Measurements from ENCODE around the gene TMEM98. TPM values are rescaled to one million over a fixed set of nuclear protein-coding genes. Genes with fewer than 3 reads are reported as not detected.

TMEM98 gene
- polyA plus RNA-seq, 3 donors = not detected

DNA sequence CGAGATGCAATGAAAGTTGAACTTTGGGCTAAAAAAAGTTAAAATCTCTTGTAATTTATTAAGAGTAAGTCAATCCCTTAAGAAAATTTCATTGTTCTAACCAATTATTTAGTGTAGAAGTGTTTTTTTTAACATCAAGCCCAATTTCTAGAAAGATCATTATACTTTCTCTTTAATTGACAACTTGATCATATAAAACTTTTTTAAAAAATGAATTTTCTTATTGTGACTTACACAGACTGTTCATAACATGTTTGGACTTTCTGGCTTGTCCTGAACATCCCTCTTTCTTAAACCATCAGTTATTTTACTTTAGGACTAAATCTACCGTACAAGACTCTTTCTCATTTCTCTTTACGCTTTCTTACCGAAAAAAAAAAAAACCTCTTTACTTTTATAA is 26.2 kb upstream of the TMEM98 start:
- Histone ChIP-seq H2AFZ (ENCODE audit: insufficient read depth, low read depth, low read length, poor library complexity, severe bottlenecking) (no peak overlapping the region), H4K20me1 (ENCODE audit: insufficient read depth, low read length) (no peaks in the 10 kb centered on the region), H3K4me2 (replicated peaks; ENCODE audit: extremely low read depth, low read length, poor library complexity, severe bottlenecking) (no peak overlapping the region), H3K27ac (ENCODE audit: low read depth in 1 of 2, low read length in 2 of 2) (no peak overlapping the region), H3K79me2 (ENCODE audit: insufficient read depth, low read length) (no peaks in the 10 kb centered on the region), H3K4me1 (ENCODE audit: control insufficient read depth in 1 of 2, insufficient read depth in 2 of 2, low read length in 2 of 2) (no peaks in the 10 kb centered on the region), H3K4me3 (replicated peaks in 1 of 3; ENCODE audit: low read depth in 2 of 3, low read length in 3 of 3) (no peak overlapping the region), H3K9ac (ENCODE audit: insufficient read depth, low read length, poor library complexity, severe bottlenecking) (no peak overlapping the region), H3K36me3 (replicated peaks in 1 of 2; ENCODE audit: control insufficient read depth in 1 of 2, insufficient read depth in 2 of 2, low read length in 2 of 2) (no peaks in the 10 kb centered on the region), H3K27me3 (ENCODE audit: control insufficient read depth in 2 of 2, insufficient read depth in 2 of 2, low read length in 2 of 2) (peaks cover 3 to 4% of the 10 kb centered on the region in 2 donors), H3K9me3 (replicated peaks in 1 of 2; ENCODE audit: control insufficient read depth in 1 of 2, insufficient read depth in 1 of 2, low read length in 2 of 2) (no peaks in the 10 kb centered on the region)
- WGBS (ENCODE audit: insufficient coverage) = no CpG with 5 or more reads among the region's 4 CpGs
- Mint-ChIP-seq H3K4me1 (no peaks in the 10 kb centered on the region), H3K9me3 (peaks cover 0 to 4% (median 0%) of the 10 kb centered on the region in 7 donors), H3K27ac (no peak overlapping the region), H3K27me3 (ENCODE audit: low read depth in 3 of 3) (peaks cover 0 to 19% (median 11%) of the 10 kb centered on the region in 3 donors), H3K4me3 (no peak overlapping the region), H3K36me3 (no peaks in the 10 kb centered on the region)
- TF ChIP-seq, protein P1, sequence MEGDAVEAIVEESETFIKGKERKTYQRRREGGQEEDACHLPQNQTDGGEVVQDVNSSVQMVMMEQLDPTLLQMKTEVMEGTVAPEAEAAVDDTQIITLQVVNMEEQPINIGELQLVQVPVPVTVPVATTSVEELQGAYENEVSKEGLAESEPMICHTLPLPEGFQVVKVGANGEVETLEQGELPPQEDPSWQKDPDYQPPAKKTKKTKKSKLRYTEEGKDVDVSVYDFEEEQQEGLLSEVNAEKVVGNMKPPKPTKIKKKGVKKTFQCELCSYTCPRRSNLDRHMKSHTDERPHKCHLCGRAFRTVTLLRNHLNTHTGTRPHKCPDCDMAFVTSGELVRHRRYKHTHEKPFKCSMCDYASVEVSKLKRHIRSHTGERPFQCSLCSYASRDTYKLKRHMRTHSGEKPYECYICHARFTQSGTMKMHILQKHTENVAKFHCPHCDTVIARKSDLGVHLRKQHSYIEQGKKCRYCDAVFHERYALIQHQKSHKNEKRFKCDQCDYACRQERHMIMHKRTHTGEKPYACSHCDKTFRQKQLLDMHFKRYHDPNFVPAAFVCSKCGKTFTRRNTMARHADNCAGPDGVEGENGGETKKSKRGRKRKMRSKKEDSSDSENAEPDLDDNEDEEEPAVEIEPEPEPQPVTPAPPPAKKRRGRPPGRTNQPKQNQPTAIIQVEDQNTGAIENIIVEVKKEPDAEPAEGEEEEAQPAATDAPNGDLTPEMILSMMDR (IDR thresholded peaks at IDR 0.05) = no peak
- intact Hi-C loops (cut with micrococcal nuclease) = no loop called here
- DNase-seq = no peak

DNA sequence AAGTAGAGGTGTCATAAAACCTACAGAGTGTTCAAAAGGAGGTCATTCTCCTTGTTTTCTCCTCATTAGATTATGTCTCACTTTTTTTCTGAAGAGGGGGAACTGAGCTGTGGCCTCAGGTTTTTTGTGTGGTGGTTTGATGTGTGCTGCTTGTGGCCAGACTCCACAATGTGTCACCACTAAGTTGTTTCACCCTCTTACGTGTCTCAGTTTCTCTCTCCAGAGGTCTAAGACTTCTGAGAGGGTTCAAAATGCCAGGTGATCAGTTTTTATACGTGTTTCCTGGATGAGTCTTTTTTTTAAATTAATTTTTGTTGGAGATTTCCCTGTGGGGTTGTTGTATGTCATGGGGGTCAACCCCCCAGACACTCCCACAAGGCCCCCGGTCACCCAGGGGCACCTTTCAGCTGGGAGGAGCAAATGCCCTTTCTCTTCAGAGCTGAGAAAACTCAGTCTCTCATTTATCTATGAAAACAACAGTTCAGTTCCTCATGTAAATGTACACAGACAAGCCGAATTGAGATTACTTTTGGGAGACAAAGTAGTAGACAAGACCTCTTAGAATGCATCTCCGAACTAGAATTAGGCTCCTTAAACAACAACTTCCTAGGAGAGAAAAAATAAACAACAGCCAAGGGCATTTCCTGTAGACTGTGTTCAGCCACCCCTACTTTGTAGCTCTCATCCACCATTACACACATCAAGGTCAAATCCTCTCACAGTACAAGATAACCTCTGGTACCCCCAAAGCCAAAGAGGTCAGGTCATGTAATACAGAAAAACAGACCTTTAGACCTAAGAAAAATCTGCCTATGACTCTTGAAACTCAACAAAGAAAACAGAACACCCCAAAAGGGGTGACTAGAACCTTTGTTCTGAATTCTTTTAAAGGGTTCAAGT is 23.9 kb upstream of the TMEM98 start:
- TF ChIP-seq, protein P1 (IDR thresholded peaks at IDR 0.05) = no peak
- no peak overlapping the region for H3K4me2 ChIP-seq (replicated peaks; ENCODE audit: extremely low read depth, low read length, poor library complexity, severe bottlenecking)

More for the DNA sequence above, 23.9 kb upstream of the TMEM98 start:
- H3K27me3 Mint-ChIP-seq (ENCODE audit: low read depth in 3 of 3) = peaks cover 0 to 13% (median 11%) of the 10 kb centered on the region in 3 donors
- H3K27ac Mint-ChIP-seq = no peak overlapping the region
- Histone ChIP-seq H3K4me3 (replicated peaks in 1 of 3; ENCODE audit: low read depth in 2 of 3, low read length in 3 of 3) (no peak overlapping the region), H3K79me2 (ENCODE audit: insufficient read depth, low read length) (no peaks in the 10 kb centered on the region), H3K9ac (ENCODE audit: insufficient read depth, low read length, poor library complexity, severe bottlenecking) (no peak overlapping the region), H3K9me3 (replicated peaks in 1 of 2; ENCODE audit: control insufficient read depth in 1 of 2, insufficient read depth in 1 of 2, low read length in 2 of 2) (no peaks in the 10 kb centered on the region), H3K4me1 (ENCODE audit: control insufficient read depth in 1 of 2, insufficient read depth in 2 of 2, low read length in 2 of 2) (no peaks in the 10 kb centered on the region), H3K27ac (ENCODE audit: low read depth in 1 of 2, low read length in 2 of 2) (no peak overlapping the region), H3K27me3 (ENCODE audit: control insufficient read depth in 2 of 2, insufficient read depth in 2 of 2, low read length in 2 of 2) (peaks cover 2 to 3% of the 10 kb centered on the region in 2 donors), H3K36me3 (replicated peaks in 1 of 2; ENCODE audit: control insufficient read depth in 1 of 2, insufficient read depth in 2 of 2, low read length in 2 of 2) (no peaks in the 10 kb centered on the region), H4K20me1 (ENCODE audit: insufficient read depth, low read length) (no peaks in the 10 kb centered on the region), H2AFZ (ENCODE audit: insufficient read depth, low read depth, low read length, poor library complexity, severe bottlenecking) (no peak overlapping the region)
- no peak for DNase-seq
- no peaks in the 10 kb centered on the region for H3K4me1 Mint-ChIP-seq
- intact Hi-C loops (cut with micrococcal nuclease) = no loop called here
- H3K4me3 Mint-ChIP-seq = no peak overlapping the region
- WGBS (ENCODE audit: insufficient coverage) = 100% methylated on average over 1 of the region's 5 CpGs
- peaks cover 0 to 4% (median 0%) of the 10 kb centered on the region in 7 donors for H3K9me3 Mint-ChIP-seq
- no peaks in the 10 kb centered on the region for H3K36me3 Mint-ChIP-seq

Data from CD14-positive monocyte (primary cell).